Neural crest cell (in vitro differentiated cells): Measurements from ENCODE around the gene ANKRD63. TPM values are rescaled to one million over a fixed set of nuclear protein-coding genes. Genes with fewer than 3 reads are reported as not detected.

Source experiments
- total RNA-seq: library from RNA; stranded (reverse); gene quantifications from 2 replicates; pipeline ENCODE4 v1.2.1, GENCODE V29; 2021

ANKRD63 gene
- total RNA-seq, 1 donor from 2014 or later = not detected

Other genes starting within 250 kb of the ANKRD63 start
- 229 and 234 TPM in 2 replicates for gene SRP14, start 243.9 kb downstream of the ANKRD63 start, total RNA-seq
- 18.0 and 23.0 TPM in 2 replicates for gene BMF, start 174.2 kb downstream of the ANKRD63 start, total RNA-seq
- 95.8 and 96.6 TPM in 2 replicates for gene BUB1B, start 122.0 kb downstream of the ANKRD63 start, total RNA-seq
- 0.28 and 0.93 TPM in 2 replicates for gene PAK6, start 44.0 kb downstream of the ANKRD63 start, total RNA-seq
- 8.7 and 8.8 TPM in 2 replicates for gene PLCB2, start 24.9 kb upstream of the ANKRD63 start, total RNA-seq
- 22.8 and 27.5 TPM in 2 replicates for gene INAFM2, start 40.6 kb upstream of the ANKRD63 start, total RNA-seq
- 0.33 TPM in 1 of 2 replicates, not detected in the other for gene CCDC9B, start 57.9 kb upstream of the ANKRD63 start, total RNA-seq
- not detected in 2 replicates for gene PHGR1, start 68.0 kb upstream of the ANKRD63 start, total RNA-seq
- 2.0 and 3.1 TPM in 2 replicates for gene DISP2, start 75.2 kb upstream of the ANKRD63 start, total RNA-seq
- gene KNSTRN, start 99.7 kb upstream of the ANKRD63 start, total RNA-seq = 73.7 and 74.7 TPM in 2 replicates
- gene IVD, start 122.7 kb upstream of the ANKRD63 start, total RNA-seq = 75.2 and 81.4 TPM in 2 replicates
- gene BAHD1, start 157.9 kb upstream of the ANKRD63 start, total RNA-seq = 25.6 and 26.4 TPM in 2 replicates
- 32.9 and 37.1 TPM in 2 replicates for gene CHST14, start 187.9 kb upstream of the ANKRD63 start, total RNA-seq